Keratinocyte (primary cell): ENCODE results near the gene MRPS22.

ENCODE experiments used
- EZH2 ChIP-seq: IDR thresholded peaks from one replicate; pipeline ENCODE4 v1.6.1; 2012; ENCODE audit warnings: inconsistent platforms, mild to moderate bottlenecking, low read length, moderate library complexity
- TF ChIP-seq, protein P1 (sequence below), 3 experiments: IDR thresholded peaks in 1 of 3; conservative IDR thresholded peaks in 1 of 3; optimal IDR thresholded peaks in 1 of 3; 2 replicates in 2 of 3; 3 replicates in 1 of 3; pipeline versions ENCODE3 to v1.5.1; 2011; ENCODE audit warnings: low read length in 3 of 3, mild to moderate bottlenecking in 3 of 3, moderate library complexity in 2 of 3, control low read depth in 1 of 3, inconsistent platforms in 1 of 3; ENCODE audit not compliant: insufficient read depth in 2 of 3; ENCODE audit errors: extremely low read depth in 1 of 3

DNA sequence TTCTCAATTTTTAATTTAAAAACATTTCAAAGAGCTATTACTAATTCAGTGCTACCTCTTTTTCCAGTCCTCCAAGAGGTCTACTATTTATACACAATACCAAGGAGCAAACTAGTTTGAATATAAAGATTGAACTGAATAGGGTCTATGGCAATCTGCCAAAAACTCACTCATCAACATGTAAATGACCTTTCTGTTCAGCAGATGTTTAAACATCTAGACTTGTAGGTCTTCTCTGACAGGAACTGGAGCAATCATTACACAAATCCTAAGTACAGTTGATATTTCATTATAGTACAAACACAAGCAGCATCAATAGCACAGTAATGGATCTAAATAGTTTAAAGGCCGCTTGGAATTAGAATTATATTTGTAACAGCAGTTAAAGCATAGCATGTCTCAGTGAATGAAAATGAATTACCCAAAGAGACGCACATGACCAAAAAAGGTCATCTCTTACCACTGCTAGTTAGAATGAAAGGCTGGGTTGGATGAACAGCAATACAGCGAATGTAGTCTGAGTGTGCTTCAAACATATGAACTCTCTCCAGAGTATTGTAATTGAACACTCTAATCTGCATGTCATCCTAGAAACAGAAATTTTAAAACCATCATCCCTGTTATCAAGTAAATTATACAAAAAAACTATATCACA, 34.9 kb downstream of the MRPS22 start:
- TF ChIP-seq, protein P1, sequence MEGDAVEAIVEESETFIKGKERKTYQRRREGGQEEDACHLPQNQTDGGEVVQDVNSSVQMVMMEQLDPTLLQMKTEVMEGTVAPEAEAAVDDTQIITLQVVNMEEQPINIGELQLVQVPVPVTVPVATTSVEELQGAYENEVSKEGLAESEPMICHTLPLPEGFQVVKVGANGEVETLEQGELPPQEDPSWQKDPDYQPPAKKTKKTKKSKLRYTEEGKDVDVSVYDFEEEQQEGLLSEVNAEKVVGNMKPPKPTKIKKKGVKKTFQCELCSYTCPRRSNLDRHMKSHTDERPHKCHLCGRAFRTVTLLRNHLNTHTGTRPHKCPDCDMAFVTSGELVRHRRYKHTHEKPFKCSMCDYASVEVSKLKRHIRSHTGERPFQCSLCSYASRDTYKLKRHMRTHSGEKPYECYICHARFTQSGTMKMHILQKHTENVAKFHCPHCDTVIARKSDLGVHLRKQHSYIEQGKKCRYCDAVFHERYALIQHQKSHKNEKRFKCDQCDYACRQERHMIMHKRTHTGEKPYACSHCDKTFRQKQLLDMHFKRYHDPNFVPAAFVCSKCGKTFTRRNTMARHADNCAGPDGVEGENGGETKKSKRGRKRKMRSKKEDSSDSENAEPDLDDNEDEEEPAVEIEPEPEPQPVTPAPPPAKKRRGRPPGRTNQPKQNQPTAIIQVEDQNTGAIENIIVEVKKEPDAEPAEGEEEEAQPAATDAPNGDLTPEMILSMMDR (optimal IDR thresholded peaks at IDR 0.05 in 1 of 3, IDR thresholded peaks at IDR 0.05 in 1 of 3, conservative IDR thresholded peaks at IDR 0.05 in 1 of 3; ENCODE audit: extremely low read depth in 1 of 3, insufficient read depth in 2 of 3, low read length in 3 of 3): no peak
- TF ChIP-seq EZH2: no peak
